ENCODE results near the gene PYDC2. TPM values are rescaled to one million over a fixed set of nuclear protein-coding genes. Genes with fewer than 3 reads are reported as not detected.

Gene PYDC2
- total and polyA plus RNA-seq, 4 experiments from 2014 or later = not detected

GRCh38 chr3:191424881-191425280 is 36.1 kb upstream of the PYDC2 start:
- peaks cover 0 to 4% (median 0%) of the 10 kb centered on the region in 8 donors for H3K9me3 Mint-ChIP-seq
- H3K4me1 ChIP-seq (ENCODE audit: insufficient read depth, low read length) = no peaks in the 10 kb centered on the region
- no peak overlapping the region for H3K4me3 ChIP-seq (ENCODE audit: low read length in 2 of 2)
- no peaks in the 10 kb centered on the region for H3K27me3 Mint-ChIP-seq
- POLR2A ChIA-PET (ENCODE audit: partially characterized antibody) = no interaction called here
- intact Hi-C loops (cut with micrococcal nuclease) = no loop called here
- no peaks in the 10 kb centered on the region for H3K9me3 ChIP-seq (ENCODE audit: control insufficient read depth in 1 of 2, low read length in 2 of 2)
- no peak overlapping the region for H3K4me3 Mint-ChIP-seq
- H3K4me1 Mint-ChIP-seq = no peaks in the 10 kb centered on the region
- peak in 1 of 5 donors; percentile 30 for DNase-seq
- no peaks in the 10 kb centered on the region for H3K36me3 Mint-ChIP-seq
- CTCF ChIA-PET (ENCODE audit: partially characterized antibody) = no interaction called here
- no peaks in the 10 kb centered on the region for H3K27me3 ChIP-seq (ENCODE audit: insufficient read depth, low read length)
- H3K27ac Mint-ChIP-seq = no peak overlapping the region
- H3K27ac ChIP-seq (ENCODE audit: low read depth, low read length) = no peak overlapping the region
- H3K36me3 ChIP-seq (ENCODE audit: insufficient read depth, low read length) = no peaks in the 10 kb centered on the region

GRCh38 chr3:191425322-191425734 is 35.6 kb upstream of the PYDC2 start:
- H3K4me1 ChIP-seq (ENCODE audit: insufficient read depth, low read length) = no peaks in the 10 kb centered on the region
- H3K36me3 Mint-ChIP-seq = no peaks in the 10 kb centered on the region
- intact Hi-C loops (cut with micrococcal nuclease) = no loop called here
- CTCF ChIA-PET (ENCODE audit: partially characterized antibody) = no interaction called here
- no peak overlapping the region for H3K27ac ChIP-seq (ENCODE audit: low read depth, low read length)
- H3K9me3 ChIP-seq (ENCODE audit: control insufficient read depth in 1 of 2, low read length in 2 of 2) = no peaks in the 10 kb centered on the region
- peaks cover 0 to 4% (median 0%) of the 10 kb centered on the region in 8 donors for H3K9me3 Mint-ChIP-seq
- H3K27me3 Mint-ChIP-seq = no peaks in the 10 kb centered on the region
- no peaks in the 10 kb centered on the region for H3K36me3 ChIP-seq (ENCODE audit: insufficient read depth, low read length)
- H3K27me3 ChIP-seq (ENCODE audit: insufficient read depth, low read length) = no peaks in the 10 kb centered on the region
- H3K4me1 Mint-ChIP-seq = no peaks in the 10 kb centered on the region
- POLR2A ChIA-PET (ENCODE audit: partially characterized antibody) = no interaction called here
- no peak overlapping the region for H3K4me3 ChIP-seq (ENCODE audit: low read length in 2 of 2)
- no peak overlapping the region for H3K4me3 Mint-ChIP-seq
- no peak for DNase-seq
- H3K27ac Mint-ChIP-seq = no peak overlapping the region

GRCh38 chr3:191426311-191426710 is 34.7 kb upstream of the PYDC2 start:
- no peaks in the 10 kb centered on the region for H3K36me3 ChIP-seq (ENCODE audit: insufficient read depth, low read length)
- Mint-ChIP-seq H3K27me3 (no peaks in the 10 kb centered on the region), H3K9me3 (peaks cover 0 to 6% (median under 1%) of the 10 kb centered on the region in 8 donors), H3K4me3 (peak overlapping the region in 1 of 8 donors; percentile 1), H3K4me1 (no peaks in the 10 kb centered on the region), H3K36me3 (no peaks in the 10 kb centered on the region), H3K27ac (no peak overlapping the region)
- ChIA-PET CTCF (ENCODE audit: partially characterized antibody) (no interaction called here), POLR2A (ENCODE audit: partially characterized antibody) (no interaction called here)
- no peaks in the 10 kb centered on the region for H3K9me3 ChIP-seq (ENCODE audit: control insufficient read depth in 1 of 2, low read length in 2 of 2)
- no peak for DNase-seq
- intact Hi-C loops (cut with micrococcal nuclease) = no loop called here
- no peak overlapping the region for H3K4me3 ChIP-seq (ENCODE audit: low read length in 2 of 2)
- no peaks in the 10 kb centered on the region for H3K27me3 ChIP-seq (ENCODE audit: insufficient read depth, low read length)
- H3K4me1 ChIP-seq (ENCODE audit: insufficient read depth, low read length) = no peaks in the 10 kb centered on the region
- H3K27ac ChIP-seq (ENCODE audit: low read depth, low read length) = no peak overlapping the region

GRCh38 chr3:191428177-191428576 is 32.8 kb upstream of the PYDC2 start:
- DNase-seq = no peak
- intact Hi-C loops (cut with micrococcal nuclease) = no loop called here
- POLR2A ChIA-PET (ENCODE audit: partially characterized antibody) = no interaction called here
- Histone ChIP-seq H3K36me3 (ENCODE audit: insufficient read depth, low read length) (no peaks in the 10 kb centered on the region), H3K27me3 (ENCODE audit: insufficient read depth, low read length) (no peaks in the 10 kb centered on the region), H3K4me3 (ENCODE audit: low read length in 2 of 2) (no peak overlapping the region), H3K4me1 (ENCODE audit: insufficient read depth, low read length) (no peaks in the 10 kb centered on the region), H3K27ac (ENCODE audit: low read depth, low read length) (no peak overlapping the region), H3K9me3 (ENCODE audit: control insufficient read depth in 1 of 2, low read length in 2 of 2) (no peaks in the 10 kb centered on the region)
- peaks cover 0 to 7% (median 1%) of the 10 kb centered on the region in 8 donors for H3K9me3 Mint-ChIP-seq
- H3K27me3 Mint-ChIP-seq = no peaks in the 10 kb centered on the region
- H3K27ac Mint-ChIP-seq = no peak overlapping the region
- no peaks in the 10 kb centered on the region for H3K36me3 Mint-ChIP-seq
- H3K4me3 Mint-ChIP-seq = no peak overlapping the region
- H3K4me1 Mint-ChIP-seq = no peaks in the 10 kb centered on the region
- CTCF ChIA-PET (ENCODE audit: partially characterized antibody) = no interaction called here

- no peak overlapping the region for H3K4me3 Mint-ChIP-seq
- Histone ChIP-seq H3K9me3 (ENCODE audit: control insufficient read depth in 1 of 2, low read length in 2 of 2) (no peaks in the 10 kb centered on the region), H3K4me3 (ENCODE audit: low read length in 2 of 2) (no peak overlapping the region), H3K27me3 (ENCODE audit: insufficient read depth, low read length) (no peaks in the 10 kb centered on the region), H3K4me1 (ENCODE audit: insufficient read depth, low read length) (no peaks in the 10 kb centered on the region), H3K36me3 (ENCODE audit: insufficient read depth, low read length) (no peaks in the 10 kb centered on the region), H3K27ac (ENCODE audit: low read depth, low read length) (no peak overlapping the region)
- H3K4me1 Mint-ChIP-seq = no peaks in the 10 kb centered on the region
- ChIA-PET CTCF (ENCODE audit: partially characterized antibody) (no interaction called here), POLR2A (ENCODE audit: partially characterized antibody) (no interaction called here)
- no peak overlapping the region for H3K27ac Mint-ChIP-seq
- intact Hi-C loops (cut with micrococcal nuclease) = no loop called here
- DNase-seq = no peak
- peaks cover 0 to 5% (median 1%) of the 10 kb centered on the region in 8 donors for H3K9me3 Mint-ChIP-seq
- no peaks in the 10 kb centered on the region for H3K27me3 Mint-ChIP-seq
- no peaks in the 10 kb centered on the region for H3K36me3 Mint-ChIP-seq
Observed at GRCh38 chr3:191430103-191430502, 30.9 kb upstream of the PYDC2 start.

GRCh38 chr3:191431160-191431822 is 29.7 kb upstream of the PYDC2 start:
- Mint-ChIP-seq H3K36me3 (no peaks in the 10 kb centered on the region), H3K27me3 (no peaks in the 10 kb centered on the region), H3K4me1 (no peaks in the 10 kb centered on the region), H3K27ac (no peak overlapping the region), H3K4me3 (no peak overlapping the region), H3K9me3 (peaks cover 0 to 5% (median 1%) of the 10 kb centered on the region in 8 donors)
- H3K27me3 ChIP-seq (ENCODE audit: insufficient read depth, low read length) = no peaks in the 10 kb centered on the region
- H3K27ac ChIP-seq (ENCODE audit: low read depth, low read length) = no peak overlapping the region
- no peak overlapping the region for H3K4me3 ChIP-seq (ENCODE audit: low read length in 2 of 2)
- H3K4me1 ChIP-seq (ENCODE audit: insufficient read depth, low read length) = no peaks in the 10 kb centered on the region
- H3K9me3 ChIP-seq (ENCODE audit: control insufficient read depth in 1 of 2, low read length in 2 of 2) = no peaks in the 10 kb centered on the region
- H3K36me3 ChIP-seq (ENCODE audit: insufficient read depth, low read length) = no peaks in the 10 kb centered on the region
- CTCF ChIA-PET (ENCODE audit: partially characterized antibody) = no interaction called here
- POLR2A ChIA-PET (ENCODE audit: partially characterized antibody) = no interaction called here
- no peak for DNase-seq
- intact Hi-C loops (cut with micrococcal nuclease) = no loop called here

GRCh38 chr3:191432162-191432561 is 28.8 kb upstream of the PYDC2 start:
- H3K4me1 ChIP-seq (ENCODE audit: insufficient read depth, low read length) = no peaks in the 10 kb centered on the region
- Mint-ChIP-seq H3K4me3 (no peak overlapping the region), H3K4me1 (no peaks in the 10 kb centered on the region), H3K27ac (no peak overlapping the region), H3K36me3 (no peaks in the 10 kb centered on the region), H3K9me3 (peaks cover 0 to 5% (median 1%) of the 10 kb centered on the region in 8 donors), H3K27me3 (no peaks in the 10 kb centered on the region)
- H3K36me3 ChIP-seq (ENCODE audit: insufficient read depth, low read length) = no peaks in the 10 kb centered on the region
- no peaks in the 10 kb centered on the region for H3K27me3 ChIP-seq (ENCODE audit: insufficient read depth, low read length)
- POLR2A ChIA-PET (ENCODE audit: partially characterized antibody) = no interaction called here
- intact Hi-C loops (cut with micrococcal nuclease) = no loop called here
- H3K27ac ChIP-seq (ENCODE audit: low read depth, low read length) = no peak overlapping the region
- no peak for DNase-seq
- H3K4me3 ChIP-seq (ENCODE audit: low read length in 2 of 2) = no peak overlapping the region
- no peaks in the 10 kb centered on the region for H3K9me3 ChIP-seq (ENCODE audit: control insufficient read depth in 1 of 2, low read length in 2 of 2)
- CTCF ChIA-PET (ENCODE audit: partially characterized antibody) = no interaction called here

GRCh38 chr3:191434024-191434423 is 26.9 kb upstream of the PYDC2 start:
- intact Hi-C loops (cut with micrococcal nuclease) = no loop called here
- no peaks in the 10 kb centered on the region for H3K36me3 ChIP-seq (ENCODE audit: insufficient read depth, low read length)
- no peak overlapping the region for H3K4me3 Mint-ChIP-seq
- H3K4me3 ChIP-seq (ENCODE audit: low read length in 2 of 2) = no peak overlapping the region
- H3K36me3 Mint-ChIP-seq = no peaks in the 10 kb centered on the region
- no peak for DNase-seq
- ChIA-PET POLR2A (ENCODE audit: partially characterized antibody) (no interaction called here), CTCF (ENCODE audit: partially characterized antibody) (no interaction called here)
- H3K27me3 ChIP-seq (ENCODE audit: insufficient read depth, low read length) = no peaks in the 10 kb centered on the region
- H3K4me1 Mint-ChIP-seq = no peaks in the 10 kb centered on the region
- no peak overlapping the region for H3K27ac ChIP-seq (ENCODE audit: low read depth, low read length)
- H3K27ac Mint-ChIP-seq = no peak overlapping the region
- H3K9me3 Mint-ChIP-seq = peaks cover 0 to 5% (median 1%) of the 10 kb centered on the region in 8 donors
- no peaks in the 10 kb centered on the region for H3K9me3 ChIP-seq (ENCODE audit: control insufficient read depth in 1 of 2, low read length in 2 of 2)
- H3K4me1 ChIP-seq (ENCODE audit: insufficient read depth, low read length) = no peaks in the 10 kb centered on the region
- H3K27me3 Mint-ChIP-seq = no peaks in the 10 kb centered on the region
